ENCODE measurements around the gene ARL2BP.
"Not testable (repeated sequence)": the region's sequence is repeated elsewhere in the genome, so short reads cannot be mapped to it uniquely, and the experiment has no call there.

Gene ARL2BP

DNA sequence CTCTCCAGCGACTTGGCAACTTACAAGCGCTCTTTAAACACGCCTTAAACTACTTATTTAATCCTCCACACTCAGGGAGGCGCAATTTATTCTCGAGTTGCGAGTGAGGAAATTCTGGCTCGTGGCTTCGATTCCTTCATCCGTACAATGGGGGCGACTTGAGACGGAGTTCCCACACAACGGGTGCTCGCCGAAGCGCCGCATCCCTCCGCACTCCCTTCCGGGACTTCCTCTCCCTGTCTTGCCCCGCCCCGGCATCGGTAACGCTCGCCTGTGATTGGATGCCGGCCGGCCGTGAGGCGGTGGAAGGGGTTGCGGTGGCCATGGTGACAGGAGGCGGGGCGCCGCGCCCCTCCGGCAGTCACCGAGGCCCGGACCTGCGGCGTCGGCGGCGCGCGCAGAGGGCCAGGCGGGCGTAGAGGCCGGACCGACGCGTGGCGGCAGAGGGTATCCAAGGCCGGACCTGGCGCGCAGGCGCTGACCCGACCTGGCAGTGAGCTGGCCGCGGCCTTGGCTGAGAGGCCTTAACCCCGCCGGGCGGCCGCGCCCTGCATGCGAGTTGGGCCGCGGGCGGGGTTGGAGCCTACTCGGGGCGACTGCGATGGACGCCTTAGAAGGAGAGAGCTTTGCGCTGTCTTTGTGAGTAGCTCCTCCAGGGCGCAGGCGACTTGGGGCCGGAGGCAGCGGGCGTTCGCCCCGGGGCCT, at the start of gene ARL2BP:
ARL2BP (plus strand) TSS at position 493 of the 705 bp plus-strand sequence; CDS start at position 602, 109 bp downstream.
- FAIRE-seq (peak; percentile 99), DNase-seq (ENCODE audit: extremely low spot score, insufficient read length, low read depth) (peak; percentile 100)

DNA sequence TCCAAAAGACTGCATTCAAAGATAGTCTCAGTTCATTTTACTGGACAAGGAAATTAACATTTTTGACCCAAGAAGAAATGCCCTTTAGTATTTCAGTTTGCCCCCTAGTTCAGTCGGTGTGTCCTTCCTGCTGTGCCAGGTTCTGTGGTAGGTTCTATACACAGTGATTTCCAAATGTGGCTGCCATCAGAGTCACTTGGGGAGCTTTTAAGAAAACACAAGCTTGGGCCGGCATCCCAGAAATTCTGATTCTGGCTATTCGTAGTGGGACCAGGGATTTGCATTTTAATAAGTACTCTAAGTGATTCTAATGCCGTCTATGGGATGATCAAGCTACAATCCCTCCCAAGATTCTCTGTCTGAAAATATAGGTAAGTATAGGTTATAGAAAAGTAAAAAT, 48.8 kb upstream of the ARL2BP start:
- FAIRE-seq: no peak
- DNase-seq (ENCODE audit: extremely low spot score, insufficient read length, low read depth): no peak

DNA sequence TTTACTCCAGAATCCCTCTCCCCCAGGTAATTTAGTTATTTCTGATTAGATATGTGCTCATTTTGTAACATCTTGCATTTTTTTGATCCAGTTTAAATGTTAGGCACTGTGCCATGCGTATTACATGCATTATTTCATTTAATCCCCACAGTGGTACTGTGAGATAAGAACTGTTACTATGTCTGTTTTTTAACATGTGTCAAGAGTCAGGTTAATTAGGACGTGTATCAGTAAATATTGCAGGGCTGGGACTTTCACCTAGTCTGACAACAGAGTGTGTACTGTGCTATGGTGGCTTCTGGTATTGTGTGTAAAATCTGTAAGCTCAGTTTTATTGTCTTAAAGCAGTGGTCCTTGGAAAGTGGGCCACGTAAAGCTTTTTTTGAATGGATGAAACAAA, 48.3 kb upstream of the ARL2BP start:
- no peak for FAIRE-seq

DNA sequence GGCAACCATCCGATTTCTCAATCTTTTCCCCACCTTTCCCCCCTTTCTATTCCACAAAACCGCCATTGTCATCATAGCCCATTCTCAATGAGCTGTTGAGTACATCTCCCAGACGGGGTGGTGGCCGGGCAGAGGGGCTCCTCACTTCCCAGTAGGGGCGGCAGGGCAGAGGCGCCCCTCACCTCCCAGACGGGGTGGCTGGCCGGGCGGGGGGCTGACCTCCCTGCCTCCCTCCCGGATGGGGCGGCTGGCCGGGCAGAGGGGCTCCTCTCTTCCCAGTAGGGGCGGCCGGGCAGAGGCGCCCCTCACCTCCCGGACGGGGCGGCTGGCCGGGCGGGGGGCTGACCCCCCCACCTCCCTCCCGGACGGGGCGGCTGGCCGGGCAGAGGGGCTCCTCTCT, 44.7 kb upstream of the ARL2BP start:
- not testable (repeated sequence) for FAIRE-seq; DNase-seq (ENCODE audit: extremely low spot score, insufficient read length, low read depth)

More for the DNA sequence above, 48.3 kb upstream of the ARL2BP start:
- no peak for DNase-seq (ENCODE audit: extremely low spot score, insufficient read length, low read depth)

DNA sequence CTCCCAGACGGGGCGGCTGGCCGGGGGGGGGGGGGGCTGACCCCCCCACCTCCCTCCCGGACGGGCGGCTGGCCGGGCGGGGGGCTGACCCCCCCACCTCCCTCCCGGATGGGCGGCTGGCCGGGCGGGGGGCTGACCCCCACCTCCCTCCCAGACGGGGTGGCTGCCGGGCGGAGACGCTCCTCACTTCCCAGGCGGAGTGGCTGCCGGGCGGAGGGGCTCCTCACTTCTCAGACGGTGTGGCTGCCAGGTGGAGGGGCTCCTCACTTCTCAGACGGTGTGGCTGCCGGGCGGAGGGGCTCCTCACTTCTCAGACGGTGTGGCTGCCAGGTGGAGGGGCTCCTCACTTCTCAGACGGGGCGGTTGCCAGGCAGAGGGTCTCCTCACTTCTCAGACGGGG, 44.1 kb upstream of the ARL2BP start:
- DNase-seq (ENCODE audit: extremely low spot score, insufficient read length, low read depth); FAIRE-seq: not testable (repeated sequence)

DNA sequence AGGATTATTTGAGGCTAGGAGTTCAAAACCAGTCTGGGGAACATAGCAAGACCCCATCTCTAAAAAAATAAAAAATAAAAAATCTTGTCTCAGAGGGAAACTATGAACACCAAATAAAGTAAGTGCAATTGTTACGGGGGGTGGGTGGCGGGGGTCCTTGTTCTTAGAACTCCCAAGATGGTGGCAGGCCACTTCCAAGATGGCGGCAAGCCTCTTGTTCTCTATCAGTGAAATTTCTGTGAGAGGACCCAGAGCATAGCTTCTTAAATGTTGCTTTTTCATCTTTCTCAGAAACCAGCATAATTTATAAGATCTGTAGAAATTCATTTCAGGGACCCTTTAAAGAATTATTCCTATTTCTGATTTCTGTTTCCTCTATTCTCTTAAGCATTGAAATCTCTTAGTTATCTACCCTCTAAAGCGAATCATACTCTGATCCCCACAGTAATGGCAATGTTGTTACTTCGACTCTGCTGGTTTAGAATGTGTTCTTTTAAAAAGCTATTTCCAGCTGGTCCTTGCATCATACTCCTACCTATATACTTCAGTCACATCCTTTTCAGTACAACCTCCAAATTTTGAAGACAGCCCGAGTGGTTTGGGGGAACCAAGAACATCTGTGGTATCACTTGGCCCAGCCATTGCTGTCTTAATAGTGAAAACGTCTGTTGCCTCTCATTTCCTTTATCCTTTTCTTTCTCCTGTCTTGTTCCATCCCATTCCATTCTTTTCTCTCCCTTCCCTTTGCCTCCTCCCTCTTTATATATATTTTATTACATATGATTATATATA, 42.8 kb upstream of the ARL2BP start:
- no peak for FAIRE-seq
- DNase-seq (ENCODE audit: extremely low spot score, insufficient read length, low read depth): no peak

DNA sequence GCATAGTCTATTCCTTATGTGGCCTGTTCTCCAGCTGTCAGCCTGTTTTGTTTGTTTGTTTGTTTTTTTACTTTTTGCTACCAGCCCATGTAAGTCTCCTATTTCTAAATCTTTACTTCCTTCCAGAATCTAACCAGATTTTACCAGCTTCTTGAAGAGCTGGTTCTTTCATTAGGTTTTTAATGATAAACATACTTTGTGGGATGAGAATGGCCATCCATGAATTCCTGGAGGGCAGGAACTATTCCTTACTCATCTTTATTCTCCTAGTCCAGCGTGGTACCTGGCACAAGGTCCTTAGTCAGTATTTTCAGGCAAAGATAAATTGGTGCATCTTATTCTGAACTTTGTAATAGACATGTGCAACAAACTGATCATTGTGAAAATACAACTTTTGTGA, 41.6 kb upstream of the ARL2BP start:
- no peak for DNase-seq (ENCODE audit: extremely low spot score, insufficient read length, low read depth)
- FAIRE-seq: no peak

DNA sequence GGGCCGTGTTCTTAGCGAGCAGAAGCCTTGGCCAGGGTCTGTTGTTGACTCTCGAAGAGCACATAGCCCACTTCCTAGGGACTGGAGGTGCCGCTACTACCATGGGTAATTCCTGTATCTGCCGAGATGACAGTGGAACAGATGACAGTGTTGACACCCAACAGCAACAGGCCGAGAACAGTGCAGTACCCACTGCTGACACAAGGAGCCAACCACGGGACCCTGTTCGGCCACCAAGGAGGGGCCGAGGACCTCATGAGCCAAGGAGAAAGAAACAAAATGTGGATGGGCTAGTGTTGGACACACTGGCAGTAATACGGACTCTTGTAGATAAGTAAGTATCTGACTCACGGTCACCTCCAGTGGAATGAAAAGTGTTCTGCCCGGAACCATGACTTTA, 40.4 kb upstream of the ARL2BP start:
- no peak for FAIRE-seq
- DNase-seq (ENCODE audit: extremely low spot score, insufficient read length, low read depth): no peak

DNA sequence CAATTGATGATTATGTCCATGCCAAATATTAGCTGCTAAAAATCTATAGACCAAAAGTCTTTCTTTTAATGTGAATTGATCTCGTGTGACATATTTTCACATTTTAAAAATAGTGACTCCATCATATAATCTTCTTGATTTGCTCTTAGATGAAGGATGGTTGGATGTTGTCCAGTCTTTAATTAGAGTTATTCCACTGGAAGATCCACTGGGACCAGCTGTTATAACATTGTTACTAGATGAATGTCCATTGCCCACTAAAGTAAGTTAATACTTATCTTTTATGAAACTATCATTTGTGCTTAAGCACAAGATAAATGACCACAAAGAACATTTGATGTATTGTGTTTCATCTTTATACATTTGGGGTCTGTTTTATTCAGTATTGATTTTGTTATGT, 36.1 kb upstream of the ARL2BP start:
- no peak for DNase-seq (ENCODE audit: extremely low spot score, insufficient read length, low read depth)
- no peak for FAIRE-seq

DNA sequence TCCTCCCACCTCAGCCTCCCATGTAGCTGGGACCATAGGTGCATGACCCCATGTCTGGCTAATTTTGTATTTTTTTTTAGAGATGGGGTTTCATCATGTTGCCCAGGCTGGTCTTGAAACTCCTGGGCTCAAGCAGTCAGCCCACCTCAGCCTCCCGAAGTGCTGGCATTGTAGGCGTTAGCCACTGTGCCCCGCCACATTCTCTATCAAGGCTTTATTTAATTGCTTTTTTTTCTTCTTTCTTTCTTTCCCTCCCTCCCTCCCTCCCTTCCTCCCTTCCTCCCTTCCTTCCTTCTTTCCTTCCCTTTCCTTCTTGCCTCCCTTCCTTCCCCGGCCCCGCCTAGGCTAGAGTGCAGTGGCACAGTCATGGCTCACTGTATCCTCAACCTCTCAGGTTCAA, 35.3 kb upstream of the ARL2BP start:
- no peak for DNase-seq (ENCODE audit: extremely low spot score, insufficient read length, low read depth)
- no peak for FAIRE-seq

DNA sequence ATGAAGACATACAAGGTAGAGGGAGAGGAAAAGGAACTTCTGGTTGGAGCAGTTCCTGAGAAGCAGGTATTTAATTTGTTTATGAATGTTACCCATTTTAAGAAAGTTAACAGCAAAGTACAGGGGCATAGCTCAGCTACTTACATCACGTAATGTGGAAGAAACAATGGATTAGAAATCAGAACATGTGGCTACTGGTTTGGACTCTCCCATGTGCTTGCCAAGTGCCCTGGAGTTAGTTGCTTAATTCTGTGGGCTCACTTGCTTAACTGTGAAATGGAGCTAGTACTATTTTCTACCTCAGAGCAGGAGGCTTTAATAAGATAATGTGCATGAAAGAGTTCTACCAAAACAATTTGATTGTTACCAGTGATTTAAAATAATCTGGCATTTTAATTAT, 31.6 kb upstream of the ARL2BP start:
- no peak for DNase-seq (ENCODE audit: extremely low spot score, insufficient read length, low read depth)

DNA sequence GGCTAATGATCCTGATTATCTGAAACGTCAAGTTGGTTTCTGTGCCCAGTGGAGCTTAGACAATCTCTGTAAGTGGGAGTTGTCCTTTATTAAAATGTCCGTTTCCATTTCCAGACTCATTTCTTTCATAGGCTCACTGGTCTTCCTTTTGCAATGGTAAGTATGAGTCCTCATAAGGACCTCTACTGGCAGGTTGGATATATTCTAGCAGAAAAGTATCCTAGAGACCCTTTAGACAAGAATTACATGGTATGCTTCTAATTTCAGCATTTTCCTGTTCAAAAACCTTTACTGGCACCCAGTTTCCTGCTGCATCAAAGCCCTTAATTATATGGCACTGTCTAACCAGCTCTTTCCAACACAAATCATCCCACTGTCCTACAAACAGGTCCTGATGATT, 28.1 kb upstream of the ARL2BP start:
- FAIRE-seq (no peak), DNase-seq (ENCODE audit: extremely low spot score, insufficient read length, low read depth) (no peak)

More for the DNA sequence above, 31.6 kb upstream of the ARL2BP start:
- FAIRE-seq: no peak

DNA sequence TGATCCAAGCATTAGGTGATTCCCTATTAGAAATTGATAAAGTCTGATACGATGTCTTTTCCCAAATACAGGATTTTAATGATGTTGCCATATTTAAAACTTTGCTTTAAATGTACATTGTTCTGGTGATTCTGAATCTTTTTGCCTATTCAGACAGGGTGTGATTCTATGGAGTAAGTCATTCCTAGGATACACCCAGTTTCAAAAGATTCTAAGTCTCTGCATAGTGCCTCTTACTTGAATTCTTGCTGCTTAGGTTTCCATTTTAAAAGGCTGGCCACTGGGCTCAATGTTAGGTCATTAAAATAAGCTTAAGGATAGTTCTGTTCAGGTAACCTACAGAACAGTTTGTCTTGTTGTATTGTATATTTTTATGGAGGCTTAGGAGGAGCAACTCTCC, 22.0 kb upstream of the ARL2BP start:
- FAIRE-seq: no peak
- no peak for DNase-seq (ENCODE audit: extremely low spot score, insufficient read length, low read depth)

DNA sequence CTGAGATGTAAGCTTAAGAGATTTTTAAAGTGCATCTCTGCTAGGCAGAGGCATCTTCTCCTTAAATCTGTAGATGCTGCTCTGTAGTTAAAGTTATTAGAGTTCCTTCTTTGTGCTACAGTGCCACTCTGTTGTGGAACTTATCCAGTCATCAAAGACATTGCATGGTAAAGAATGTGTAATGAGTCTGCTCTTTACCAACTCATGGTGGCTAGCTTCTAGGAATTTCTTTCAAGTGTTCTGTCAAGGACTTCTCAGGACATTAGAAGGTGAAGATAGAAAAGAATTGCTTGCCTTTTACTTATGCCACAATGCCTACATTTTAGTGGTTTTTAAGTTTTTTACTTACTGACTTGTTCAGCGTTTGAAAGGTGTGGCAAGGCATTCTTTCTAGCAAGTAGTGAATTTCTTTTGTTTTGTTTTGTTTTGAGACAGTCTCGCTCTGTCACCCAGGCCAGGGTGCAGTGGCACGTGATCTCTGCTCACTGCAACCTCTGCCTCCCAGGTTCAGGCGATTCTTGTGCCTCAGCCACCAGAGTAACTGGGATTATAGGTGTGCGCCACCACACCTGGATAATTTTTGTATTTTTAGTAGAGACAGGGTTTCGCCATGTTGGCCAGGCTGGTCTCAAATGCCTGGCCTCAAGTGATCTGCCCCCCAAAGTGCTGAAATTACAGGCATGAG, 20.3 kb upstream of the ARL2BP start:
- DNase-seq (ENCODE audit: extremely low spot score, insufficient read length, low read depth) (no peak), FAIRE-seq (no peak)

DNA sequence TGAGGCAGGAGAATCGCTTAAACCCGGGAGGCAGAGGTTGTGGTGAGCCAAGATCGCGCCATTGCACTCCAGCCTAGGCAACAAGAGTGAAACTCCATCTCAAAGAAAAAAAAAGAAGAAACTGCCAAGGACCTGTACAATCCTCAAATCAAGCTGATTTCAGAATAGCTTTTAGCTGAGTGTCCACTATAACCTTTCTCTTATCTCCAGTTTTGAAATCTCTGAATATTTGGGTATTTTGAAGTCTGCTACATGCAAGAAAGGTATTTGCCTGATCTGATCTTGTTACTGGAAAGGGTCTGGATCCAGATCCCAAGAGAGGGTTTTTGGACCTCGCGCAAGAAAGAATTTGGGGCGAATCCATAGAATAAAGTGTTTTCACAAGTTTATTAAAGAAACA, 19.1 kb upstream of the ARL2BP start:
- no peak for FAIRE-seq
- no peak for DNase-seq (ENCODE audit: extremely low spot score, insufficient read length, low read depth)

DNA sequence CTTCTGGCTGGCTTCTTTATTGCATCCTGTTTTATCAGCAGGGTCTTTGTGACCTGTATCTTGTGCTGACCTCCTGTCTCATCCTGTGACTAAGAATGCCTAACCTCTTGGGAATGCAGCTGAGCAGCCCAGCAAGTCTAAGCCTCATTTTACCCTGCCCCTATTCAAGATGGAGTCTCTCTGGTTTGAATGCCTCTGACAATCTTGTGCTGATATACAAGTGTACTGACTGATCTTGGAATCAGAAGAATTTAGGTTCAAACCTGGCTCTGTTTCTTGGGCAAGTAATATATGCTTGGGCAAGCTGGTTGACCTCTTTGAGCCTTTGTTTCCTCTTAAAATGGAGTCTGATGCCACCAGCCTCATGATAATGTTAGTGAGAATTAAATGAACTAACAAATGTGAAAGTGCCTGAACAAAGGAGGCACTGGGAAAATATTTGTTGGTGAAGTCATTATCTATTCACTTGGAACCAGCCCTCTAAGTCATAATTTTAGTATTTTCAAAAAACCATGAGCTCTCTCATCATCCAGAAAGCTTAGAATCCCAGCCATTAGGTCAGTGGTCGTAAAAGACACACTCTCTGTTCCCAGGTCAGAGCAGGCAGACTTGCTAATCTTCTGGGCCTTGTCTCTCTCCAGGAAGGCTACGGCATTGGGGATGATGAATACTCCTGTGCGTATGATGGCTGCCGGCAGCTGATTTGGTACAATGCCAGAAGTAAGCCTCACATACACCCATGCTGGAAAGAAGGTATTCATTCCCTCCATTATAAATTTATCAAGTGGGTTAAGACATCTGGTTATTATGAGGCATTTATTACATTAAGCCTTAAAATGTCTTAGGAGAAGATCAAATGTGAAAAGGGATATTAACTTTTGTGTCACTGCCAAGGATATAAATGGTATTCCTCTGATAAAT, 18.1 kb upstream of the ARL2BP start:
- DNase-seq (ENCODE audit: extremely low spot score, insufficient read length, low read depth) (no peak), FAIRE-seq (no peak)

DNA sequence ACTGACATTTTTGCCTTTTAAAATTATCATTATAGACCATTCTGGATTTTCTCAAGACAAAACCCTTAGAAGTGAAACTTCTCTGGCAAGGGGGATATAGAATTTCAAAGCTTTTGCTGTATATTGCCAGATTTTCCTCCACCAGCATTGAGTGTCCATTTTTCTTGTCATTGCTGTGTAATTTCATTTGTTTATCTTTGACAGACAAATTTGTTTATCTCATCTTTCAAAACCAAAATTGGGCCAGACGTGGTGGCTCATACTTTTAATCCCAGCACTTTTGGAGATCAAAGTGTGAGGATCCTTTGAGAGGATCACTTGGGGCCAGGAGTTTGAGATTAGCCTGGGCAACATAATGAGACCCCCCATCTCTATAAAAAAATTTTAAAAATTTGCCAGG, 16.0 kb upstream of the ARL2BP start:
- FAIRE-seq: no peak
- no peak for DNase-seq (ENCODE audit: extremely low spot score, insufficient read length, low read depth)

DNA sequence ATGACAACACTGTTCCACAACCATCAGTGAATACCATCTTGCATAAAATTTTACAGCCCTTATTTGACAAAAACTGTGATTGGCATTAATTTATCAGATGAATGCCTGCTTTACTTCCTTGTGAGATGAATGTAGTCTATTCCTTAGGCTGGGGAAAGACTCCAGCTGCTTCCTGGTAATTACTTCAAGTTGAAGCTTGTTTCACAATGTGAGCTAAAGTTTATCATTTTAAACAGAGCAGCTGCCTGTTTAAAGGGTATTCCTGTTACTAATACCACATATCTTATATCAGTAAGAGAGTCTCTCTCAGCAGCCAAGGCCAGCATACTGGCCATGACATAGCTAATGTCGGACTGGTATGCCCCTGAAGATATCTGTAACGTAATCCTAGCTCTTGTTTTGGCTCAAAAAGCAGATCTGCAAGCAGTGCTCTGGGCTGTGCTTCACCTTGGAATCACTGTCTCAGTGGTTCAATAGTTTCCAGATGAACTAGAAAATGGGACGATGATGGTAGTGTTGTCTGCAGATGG, 13.2 kb upstream of the ARL2BP start:
- FAIRE-seq: no peak
- no peak for DNase-seq (ENCODE audit: extremely low spot score, insufficient read length, low read depth)

DNA sequence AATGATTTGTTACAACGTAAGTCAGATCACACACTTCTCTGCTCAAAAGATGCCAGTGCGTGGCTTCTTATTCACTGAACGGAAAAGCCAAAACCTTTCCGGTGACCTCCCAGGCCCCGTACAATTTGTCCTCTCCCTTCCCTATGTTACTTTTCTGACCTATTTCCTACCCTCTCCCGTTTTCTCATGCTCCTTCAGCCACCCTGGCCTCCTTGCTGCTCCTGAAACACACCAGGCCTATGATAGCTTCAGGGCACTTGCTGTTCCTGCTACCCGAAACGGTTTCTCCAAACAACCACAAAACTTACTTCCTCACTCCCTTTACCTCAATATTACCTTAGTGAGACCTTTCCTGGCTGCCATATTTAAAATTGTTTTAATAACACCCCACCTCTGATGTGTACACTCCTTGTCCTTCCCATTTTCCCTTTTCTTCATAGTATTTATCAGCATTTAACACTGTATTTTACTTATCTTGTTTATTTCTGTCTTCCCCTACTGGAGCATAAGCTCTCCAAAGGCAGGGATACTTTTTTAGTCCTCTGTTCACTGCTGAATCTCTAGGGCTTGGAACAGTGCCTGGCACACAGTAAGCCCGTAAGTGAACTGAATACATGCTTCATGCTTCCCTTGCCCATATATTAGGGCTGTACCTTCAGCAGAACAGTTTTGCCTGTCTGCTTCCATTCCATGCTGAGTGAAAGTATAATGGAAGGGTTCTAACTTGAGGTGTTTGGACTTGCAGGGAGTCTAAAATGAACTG, 10.9 kb upstream of the ARL2BP start:
- FAIRE-seq (no peak), DNase-seq (ENCODE audit: extremely low spot score, insufficient read length, low read depth) (no peak)

Measured in GM18507 (cell line).